HCT116 (cell line): ENCODE data around the gene TYW1. TPM values are rescaled to one million over a fixed set of nuclear protein-coding genes. Genes with fewer than 3 reads are reported as not detected.

Experiments
- ATAC-seq: fragments of 200-7000 bp; cut with Tn5 transposase; 2 replicates; pipeline ENCODE4 v1.9.1; 2020; ENCODE audit warnings: mild to moderate bottlenecking, moderate library complexity
- BruUV-seq: library from RNA; stranded (reverse); fragments of 400-500 nt; replicated peaks from 2 replicates; lab custom pipeline; 2021; lab: Mats Ljungman, UMichigan
- CTCF ChIA-PET: fragments of 300-600 bp; sonication (Branson Sonifier 250); formaldehyde crosslinking; loops from one replicate; lab custom pipeline; 2021; ENCODE audit warnings: antibody characterized with exemption; lab: Charles Lee
- POLR2A ChIA-PET: fragments of 300-600, 350-600 bp; sonication (Branson Sonifier 250); formaldehyde crosslinking; loops from one replicate; lab custom pipeline; 2021; ENCODE audit warnings: antibody characterized with exemption; lab: Charles Lee
- RAD21 ChIA-PET, 2 experiments: fragments of 300-600 bp; sonication (Branson Sonifier 250); formaldehyde crosslinking; loops; one replicate each; lab custom pipeline; 2023; ENCODE audit warnings: low total read pairs in 2 of 2; ENCODE audit not compliant: uncharacterized antibody in 2 of 2, unreplicated experiment in 2 of 2, low non-redundant PET in 1 of 2; lab: Charles Lee
- DNase-seq: peaks from one replicate; pipeline ENCODE4 v3.0.0-alpha.2; 2010; ENCODE audit warnings: low read depth, low spot score
- H2AFZ ChIP-seq: fragments of 200-600 bp; shearing (Covaris generic), sonication (generic); 2 replicates; pipeline ENCODE4 v1.6.1; 2017; ENCODE audit warnings: low read depth, mixed run types, mixed read lengths, antibody characterized with exemption, low read length; ENCODE audit not compliant: poor library complexity, severe bottlenecking
- H3K27ac ChIP-seq: 2 replicates; pipeline ENCODE4 v1.5.1; 2012; ENCODE audit warnings: low read depth, low read length
- H3K27me3 ChIP-seq: fragments of 200-600 bp; sonication (generic); 2 replicates; pipeline ENCODE4 v1.6.1; 2016; ENCODE audit warnings: mixed run types, low read length, mixed read lengths; ENCODE audit not compliant: insufficient read depth
- H3K36me3 ChIP-seq, 2 experiments: fragments of 200-500 bp in 1 of 2; fragments of 200-600 bp in 1 of 2; sonication (Bioruptor generic) in 1 of 2; sonication (generic) in 1 of 2; 2 replicates each; pipeline versions ENCODE4 v1.5.1 to v1.6.1; 2014 to 2016; ENCODE audit warnings: low read length in 2 of 2, inconsistent platforms in 1 of 2, mixed read lengths in 1 of 2, mixed run types in 1 of 2; ENCODE audit not compliant: insufficient read depth in 2 of 2, control insufficient read depth in 1 of 2
- H3K4me1 ChIP-seq, 2 experiments: fragments of 200-600 bp in 1 of 2; sonication (generic) in 1 of 2; 2 replicates each; pipeline versions ENCODE4 v1.5.1 to v1.6.1; 2012 to 2017; ENCODE audit warnings: low read length in 2 of 2, inconsistent platforms in 1 of 2, mild to moderate bottlenecking in 1 of 2, mixed read lengths in 1 of 2, mixed run types in 1 of 2, moderate library complexity in 1 of 2; ENCODE audit not compliant: insufficient read depth in 2 of 2, control insufficient read depth in 1 of 2
- H3K4me2 ChIP-seq: fragments of 200-600 bp; sonication (generic); 2 replicates; pipeline ENCODE4 v1.6.1; 2017; ENCODE audit warnings: mixed run types, low read length, mixed read lengths
- H3K4me3 ChIP-seq, 2 experiments: fragments of 200-600 bp in 1 of 2; sonication (generic) in 1 of 2; replicated peaks in 1 of 2; 2 replicates each; pipeline ENCODE4 v1.5.1; 2011 to 2016; ENCODE audit warnings: low read length in 2 of 2, control low read depth in 1 of 2, low read depth in 1 of 2, mild to moderate bottlenecking in 1 of 2, mixed read lengths in 1 of 2, mixed run types in 1 of 2
- H3K79me2 ChIP-seq: fragments of 200-600 bp; sonication (generic); 2 replicates; pipeline ENCODE4 v1.6.1; 2017; ENCODE audit warnings: mild to moderate bottlenecking, mixed run types, low read length, moderate library complexity, mixed read lengths; ENCODE audit not compliant: insufficient read depth
- H3K9ac ChIP-seq: fragments of 200-600 bp; sonication (generic); 2 replicates; pipeline ENCODE4 v1.6.1; 2016; ENCODE audit warnings: low read length, mixed read lengths
- H3K9me2 ChIP-seq: fragments of 200-600 bp; sonication (generic), shearing (Covaris generic); 2 replicates; pipeline ENCODE4 v1.6.1; 2017; ENCODE audit warnings: mixed run types, mild to moderate bottlenecking, moderate library complexity; ENCODE audit not compliant: insufficient read depth
- H3K9me3 ChIP-seq, 2 experiments: fragments of 200-500 bp in 1 of 2; fragments of 200-600 bp in 1 of 2; sonication (Bioruptor generic) in 1 of 2; sonication (generic) in 1 of 2; 2 replicates each; pipeline ENCODE4 v1.6.1; 2014 to 2017; ENCODE audit warnings: low read length in 2 of 2, mixed read lengths in 2 of 2, inconsistent platforms in 1 of 2, low read depth in 1 of 2, mild to moderate bottlenecking in 1 of 2, mixed run types in 1 of 2, moderate library complexity in 1 of 2; ENCODE audit not compliant: control insufficient read depth in 1 of 2, insufficient read depth in 1 of 2
- H4K20me1 ChIP-seq: fragments of 200-600 bp; sonication (generic), shearing (Covaris generic); 2 replicates; pipeline ENCODE4 v1.6.1; 2017; ENCODE audit warnings: mixed run types, mild to moderate bottlenecking, moderate library complexity; ENCODE audit not compliant: insufficient read depth
- ATF3 ChIP-seq: IDR thresholded peaks from 2 replicates; pipeline ENCODE4 v1.6.1; 2012
- CEBPB ChIP-seq: IDR thresholded peaks from 2 replicates; pipeline ENCODE4 v1.6.1; 2012; ENCODE audit warnings: low read depth
- CTCF ChIP-seq, 3 experiments: fragments of 200-600 bp in 1 of 3; sonication (generic) in 1 of 3; IDR thresholded peaks in 2 of 3; conservative IDR thresholded peaks in 1 of 3; 2 replicates each; pipeline ENCODE4 v1.5.1; 2012 to 2017; ENCODE audit warnings: low read depth in 2 of 3, low read length in 2 of 3, antibody characterized with exemption in 1 of 3, borderline replicate concordance in 1 of 3, control low read depth in 1 of 3, mild to moderate bottlenecking in 1 of 3, mixed read lengths in 1 of 3, mixed run types in 1 of 3, moderate library complexity in 1 of 3; ENCODE audit not compliant: insufficient read depth in 1 of 3
- EZH2phosphoT487 ChIP-seq: fragments of 200-600 bp; IDR thresholded peaks from 2 replicates; pipeline ENCODE4 v1.6.1; 2018; ENCODE audit warnings: antibody characterized with exemption, borderline replicate concordance
- SIN3A ChIP-seq: IDR thresholded peaks from 2 replicates; pipeline ENCODE4 v1.6.1; 2012; ENCODE audit warnings: low read depth
- ZNF274 ChIP-seq: fragments of 200-500 bp; sonication (Bioruptor generic); IDR thresholded peaks from 2 replicates; pipeline ENCODE4 v1.6.1; 2014; ENCODE audit warnings: mild to moderate bottlenecking, low read depth, low read length, inconsistent platforms
- intact Hi-C: fragments of 100-400 bp; cut with micrococcal nuclease; formaldehyde crosslinking; loops from 2 replicates; pipeline ENCODE4 v1.10.0; 2022
- total RNA-seq: library from RNA; stranded (reverse); gene quantifications from one replicate; pipeline ENCODE4 v1.2.1, GENCODE V29; 2021; ENCODE audit not compliant: unreplicated experiment

TYW1 gene
- total RNA-seq, 1 experiment from 2014 or later = 16.6 TPM

GRCh38 chr7:66960192-66960591 lies 36.4 kb upstream of the TYW1 start:
- no peak overlapping the region for H3K4me3 ChIP-seq
- H3K36me3 ChIP-seq = peaks cover 5 to 14% of the 10 kb centered on the region in 2 experiments; a peak in 3 of 4 replicates
- no peak overlapping the region for H2AFZ ChIP-seq
- no peaks in the 10 kb centered on the region for H3K27me3 ChIP-seq
- CTCF ChIA-PET = no interaction called here
- POLR2A ChIA-PET = no interaction called here
- TF ChIP-seq ATF3 (no peak), SIN3A (no peak)
- DNase-seq = no peak
- intact Hi-C loops = no loop called here
- ATAC-seq = no peak
- no peak overlapping the region for H3K4me2 ChIP-seq
- H3K79me2 ChIP-seq = no peaks in the 10 kb centered on the region
- no peaks in the 10 kb centered on the region for H3K9me3 ChIP-seq
- H3K27ac ChIP-seq = no peak overlapping the region
- no TSS peak for BruUV-seq
- H3K9ac ChIP-seq = no peak overlapping the region
- RAD21 ChIA-PET = no interaction called here
- H3K9me2 ChIP-seq = no peaks in the 10 kb centered on the region
- no peaks in the 10 kb centered on the region for H4K20me1 ChIP-seq
- H3K4me1 ChIP-seq = no peaks in the 10 kb centered on the region; a peak in 1 of 4 replicates

GRCh38 chr7:66961096-66961495 lies 35.5 kb upstream of the TYW1 start:
- TF ChIP-seq ZNF274 (no peak), EZH2phosphoT487 (no peak), CEBPB (no peak), CTCF (IDR thresholded peaks at IDR 0.05 in 2 of 3, conservative IDR thresholded peaks at IDR 0.05 in 1 of 3; ENCODE audit: borderline replicate concordance in 1 of 3, insufficient read depth in 1 of 3, low read depth in 2 of 3, low read length in 2 of 3) (no peak)
- no peaks in the 10 kb centered on the region for H3K79me2 ChIP-seq
- H3K4me3 ChIP-seq = no peak overlapping the region
- H3K9ac ChIP-seq = no peak overlapping the region
- H3K27ac ChIP-seq = no peak overlapping the region
- H3K36me3 ChIP-seq = peaks cover 0 to 7% of the 10 kb centered on the region in 2 experiments; a peak in 2 of 4 replicates
- no peak overlapping the region for H2AFZ ChIP-seq
- no peaks in the 10 kb centered on the region; a peak in 1 of 4 replicates for H3K4me1 ChIP-seq
- ChIA-PET CTCF (no interaction called here), RAD21 (no interaction called here), POLR2A (no interaction called here)
- H4K20me1 ChIP-seq = no peaks in the 10 kb centered on the region
- intact Hi-C loops = no loop called here
- no peaks in the 10 kb centered on the region for H3K27me3 ChIP-seq
- BruUV-seq = no TSS peak
- ATAC-seq (no peak), DNase-seq (no peak)
- no peaks in the 10 kb centered on the region for H3K9me2 ChIP-seq
- no peaks in the 10 kb centered on the region for H3K9me3 ChIP-seq
- no peak overlapping the region for H3K4me2 ChIP-seq
